Osteocyte (in vitro differentiated cells): ENCODE data around the gene ARID5A. TPM values are rescaled to one million over a fixed set of nuclear protein-coding genes. Genes with fewer than 3 reads are reported as not detected.

Experiments
- DNase-seq: peaks from one replicate; pipeline ENCODE4 v3.0.0; 2021; ENCODE audit warnings: mixed read lengths; ENCODE audit not compliant: unreplicated experiment; ENCODE audit errors: extremely low spot score
- H3K27ac Mint-ChIP-seq: one replicate; pipeline ENCODE4 v1.8.0; 2021; ENCODE audit warnings: mild to moderate bottlenecking, mixed read lengths; ENCODE audit not compliant: unreplicated experiment
- H3K27me3 Mint-ChIP-seq: one replicate; pipeline ENCODE4 v1.8.0; 2021; ENCODE audit warnings: mixed read lengths; ENCODE audit not compliant: unreplicated experiment
- H3K36me3 Mint-ChIP-seq: one replicate; pipeline ENCODE4 v1.8.0; 2021; ENCODE audit warnings: mixed read lengths; ENCODE audit not compliant: unreplicated experiment
- H3K4me1 Mint-ChIP-seq: one replicate; pipeline ENCODE4 v1.8.0; 2021; ENCODE audit warnings: mixed read lengths; ENCODE audit not compliant: unreplicated experiment
- H3K4me3 Mint-ChIP-seq: one replicate; pipeline ENCODE4 v1.8.0; 2021; ENCODE audit warnings: mild to moderate bottlenecking, moderate library complexity, mixed read lengths; ENCODE audit not compliant: unreplicated experiment
- H3K9me3 Mint-ChIP-seq: one replicate; pipeline ENCODE4 v1.8.0; 2021; ENCODE audit warnings: mixed read lengths; ENCODE audit not compliant: unreplicated experiment
- CTCF ChIP-seq: fragments of 200-600 bp; sonication (generic); IDR thresholded peaks from 2 replicates; pipeline ENCODE4 v1.5.0; 2021; ENCODE audit warnings: antibody characterized with exemption, mild to moderate bottlenecking, moderate library complexity
- total RNA-seq: library from RNA; stranded (reverse); gene quantifications from 2 replicates; pipeline ENCODE4 v1.2.1, GENCODE V29; 2021

The ARID5A gene
- total RNA-seq, 1 donor from 2014 or later = 25.9 TPM

GRCh38 chr2:96528006-96528699, 8.4 kb upstream of the ARID5A start:
- Mint-ChIP-seq H3K27me3 (peaks cover 6% of the 10 kb centered on the region), H3K27ac (peak overlapping the region; percentile 69), H3K9me3 (no peaks in the 10 kb centered on the region), H3K4me1 (peaks cover 49% of the 10 kb centered on the region), H3K36me3 (no peaks in the 10 kb centered on the region), H3K4me3 (peak overlapping the region; percentile 58)
- no peak for DNase-seq
- TF ChIP-seq CTCF = no peak

- DNase-seq = no peak
- Mint-ChIP-seq H3K4me3 (peak overlapping the region; percentile 7), H3K27ac (peak overlapping the region; percentile 69), H3K4me1 (peaks cover 54% of the 10 kb centered on the region), H3K9me3 (no peaks in the 10 kb centered on the region), H3K27me3 (peaks cover 4% of the 10 kb centered on the region), H3K36me3 (no peaks in the 10 kb centered on the region)
- TF ChIP-seq CTCF = no peak
Observed at GRCh38 chr2:96528700-96529375, 7.7 kb upstream of the ARID5A start.

GRCh38 chr2:96529376-96530143, 7.0 kb upstream of the ARID5A start:
- peaks cover 4% of the 10 kb centered on the region for H3K27me3 Mint-ChIP-seq
- no peak overlapping the region for H3K4me3 Mint-ChIP-seq
- DNase-seq = no peak
- no peaks in the 10 kb centered on the region for H3K36me3 Mint-ChIP-seq
- no peaks in the 10 kb centered on the region for H3K9me3 Mint-ChIP-seq
- H3K27ac Mint-ChIP-seq = peak overlapping the region; percentile 69
- peaks cover 57% of the 10 kb centered on the region for H3K4me1 Mint-ChIP-seq
- no peak for TF ChIP-seq CTCF

GRCh38 chr2:96530144-96530430, 6.5 kb upstream of the ARID5A start:
- Mint-ChIP-seq H3K4me1 (peaks cover 57% of the 10 kb centered on the region), H3K27ac (no peak overlapping the region)
- DNase-seq = no peak

More at GRCh38 chr2:96530144-96530430, 6.5 kb upstream of the ARID5A start:
- H3K27me3 Mint-ChIP-seq = peaks cover 4% of the 10 kb centered on the region
- no peak overlapping the region for H3K4me3 Mint-ChIP-seq
- H3K9me3 Mint-ChIP-seq = no peaks in the 10 kb centered on the region
- no peak for TF ChIP-seq CTCF
- H3K36me3 Mint-ChIP-seq = no peaks in the 10 kb centered on the region
